Adipocyte (in vitro differentiated cells): ENCODE results near the gene NCKIPSD.

Source experiments
- DNase-seq: peaks from one replicate; pipeline ENCODE4 v3.0.0-alpha.2; 2015; ENCODE audit warnings: low read depth
- H3K27me3 ChIP-seq: replicated peaks from 2 replicates; pipeline ENCODE4 v1.7.0; 2013; ENCODE audit warnings: mild to moderate bottlenecking, low read length, moderate library complexity; ENCODE audit not compliant: control insufficient read depth, insufficient read depth
- H3K36me3 ChIP-seq: 2 replicates; pipeline ENCODE4 v1.7.0; 2013; ENCODE audit warnings: low read length, mild to moderate bottlenecking, moderate library complexity; ENCODE audit not compliant: control insufficient read depth, insufficient read depth, severe bottlenecking
- H3K4me1 ChIP-seq: 2 replicates; pipeline ENCODE4 v1.7.0; 2013; ENCODE audit warnings: mild to moderate bottlenecking, low read length, moderate library complexity; ENCODE audit not compliant: control insufficient read depth, insufficient read depth
- H3K4me3 ChIP-seq: 2 replicates; pipeline ENCODE4 v1.7.0; 2013; ENCODE audit warnings: mild to moderate bottlenecking, low read length, moderate library complexity
- H3K9ac ChIP-seq: 2 replicates; pipeline ENCODE4 v1.7.0; 2013; ENCODE audit warnings: mild to moderate bottlenecking, low read length, moderate library complexity
- H3K9me3 ChIP-seq: 2 replicates; pipeline ENCODE4 v1.7.0; 2013; ENCODE audit warnings: mild to moderate bottlenecking, low read length, moderate library complexity; ENCODE audit not compliant: control insufficient read depth

NCKIPSD gene

GRCh38 chr3:48695393-48695753 is 9.7 kb upstream of the NCKIPSD start:
- Histone ChIP-seq H3K27me3 (no peaks in the 10 kb centered on the region), H3K36me3 (peaks cover 65% of the 10 kb centered on the region), H3K9me3 (no peaks in the 10 kb centered on the region), H3K4me3 (peak overlapping the region; percentile 87), H3K9ac (peak overlapping the region; percentile 91), H3K4me1 (peaks cover 48% of the 10 kb centered on the region)
- DNase-seq, result peak; percentile 64

- H3K36me3 ChIP-seq, result peaks cover 65% of the 10 kb centered on the region
- H3K9ac ChIP-seq, result peak overlapping the region; percentile 91
- H3K4me3 ChIP-seq, result peak overlapping the region; percentile 87
- H3K27me3 ChIP-seq, result no peaks in the 10 kb centered on the region
- H3K9me3 ChIP-seq, result no peaks in the 10 kb centered on the region
- H3K4me1 ChIP-seq, result peaks cover 43% of the 10 kb centered on the region
- DNase-seq, result peak; percentile 95
These were observed 9.1 kb upstream of the NCKIPSD start for GRCh38 chr3:48694610-48695392.

- Histone ChIP-seq H3K9ac (peak overlapping the region; percentile 91), H3K36me3 (peaks cover 65% of the 10 kb centered on the region), H3K27me3 (no peaks in the 10 kb centered on the region), H3K4me1 (peaks cover 43% of the 10 kb centered on the region), H3K9me3 (no peaks in the 10 kb centered on the region), H3K4me3 (peak overlapping the region; percentile 87)
- DNase-seq, result no peak
These were observed 8.1 kb upstream of the NCKIPSD start for GRCh38 chr3:48693826-48694225.

GRCh38 chr3:48692551-48692950 is 6.8 kb upstream of the NCKIPSD start:
- Histone ChIP-seq H3K27me3 (no peaks in the 10 kb centered on the region), H3K36me3 (peaks cover 69% of the 10 kb centered on the region), H3K4me3 (peak overlapping the region; percentile 87), H3K9ac (peak overlapping the region; percentile 91), H3K9me3 (no peaks in the 10 kb centered on the region), H3K4me1 (peaks cover 41% of the 10 kb centered on the region)
- no peak for DNase-seq

GRCh38 chr3:48690846-48691458 is 5.2 kb upstream of the NCKIPSD start:
- peaks cover 71% of the 10 kb centered on the region for H3K36me3 ChIP-seq
- H3K9me3 ChIP-seq, result no peaks in the 10 kb centered on the region
- H3K9ac ChIP-seq, result no peak overlapping the region
- no peak overlapping the region for H3K4me3 ChIP-seq
- peaks cover 32% of the 10 kb centered on the region for H3K4me1 ChIP-seq
- DNase-seq, result no peak
- H3K27me3 ChIP-seq, result no peaks in the 10 kb centered on the region

DNA sequence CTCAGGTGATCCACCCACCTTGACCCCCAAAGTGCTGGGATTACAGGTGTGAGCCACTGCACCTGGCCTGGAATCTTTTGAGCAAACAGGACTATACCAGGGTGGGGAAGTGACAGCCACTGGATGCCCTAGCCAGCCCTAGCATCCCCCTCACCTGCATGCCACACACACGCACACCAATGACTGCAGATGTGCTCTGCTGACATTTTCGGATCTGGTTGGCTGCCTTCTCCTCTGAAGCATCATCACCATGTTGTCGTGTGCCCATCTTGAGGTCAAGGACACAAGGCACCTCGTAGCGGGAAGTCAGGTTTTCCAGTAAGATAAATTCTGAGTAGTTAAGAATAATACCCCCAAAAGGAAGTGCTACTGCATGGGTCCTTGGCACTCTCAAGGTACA is 3.7 kb upstream of the NCKIPSD start:
- Histone ChIP-seq H3K27me3 (no peaks in the 10 kb centered on the region), H3K4me3 (no peak overlapping the region), H3K4me1 (peaks cover 29% of the 10 kb centered on the region), H3K9me3 (no peaks in the 10 kb centered on the region), H3K36me3 (peaks cover 67% of the 10 kb centered on the region), H3K9ac (no peak overlapping the region)
- DNase-seq, result no peak

GRCh38 chr3:48688737-48689075 is 3.0 kb upstream of the NCKIPSD start:
- Histone ChIP-seq H3K36me3 (peaks cover 64% of the 10 kb centered on the region), H3K9ac (no peak overlapping the region)

DNA sequence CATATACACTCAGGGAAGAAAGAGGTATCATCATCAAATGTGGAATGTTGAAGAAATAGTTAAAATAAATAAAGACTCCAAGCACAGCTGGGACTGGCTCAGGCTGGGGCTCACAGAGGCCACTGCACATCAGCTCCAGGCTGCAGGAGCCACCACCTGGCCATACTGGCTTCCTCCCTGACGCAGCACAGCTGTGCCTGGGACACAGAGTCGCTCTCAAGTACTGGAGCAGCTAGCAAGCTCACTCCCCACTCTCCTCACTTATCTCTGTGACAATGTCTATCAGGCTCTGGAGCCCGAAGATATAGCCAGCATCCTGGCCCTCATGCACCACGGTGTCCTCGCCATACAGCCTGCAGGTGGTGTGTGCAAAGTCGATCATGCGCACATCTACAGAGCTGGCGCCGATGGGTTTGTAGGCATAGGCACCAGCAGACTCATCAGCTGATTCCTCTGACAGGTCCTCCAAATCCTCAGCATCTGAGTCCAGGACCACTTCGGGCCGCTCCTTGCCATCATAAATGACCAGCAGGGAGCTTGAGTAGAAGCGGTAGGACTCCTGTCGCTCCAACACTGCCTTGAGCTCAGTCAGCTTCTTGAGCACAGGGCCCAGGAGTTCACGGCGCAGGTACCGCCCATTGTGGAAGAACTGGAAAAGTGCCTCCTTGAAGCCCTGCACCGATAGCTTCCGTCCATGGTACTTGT is 2.5 kb upstream of the NCKIPSD start:
- no peaks in the 10 kb centered on the region for H3K9me3 ChIP-seq
- no peaks in the 10 kb centered on the region for H3K27me3 ChIP-seq
- H3K9ac ChIP-seq, result no peak overlapping the region
- H3K4me3 ChIP-seq, result no peak overlapping the region
- no peak for DNase-seq
- H3K4me1 ChIP-seq, result peaks cover 28% of the 10 kb centered on the region
- peaks cover 59% of the 10 kb centered on the region for H3K36me3 ChIP-seq

More at GRCh38 chr3:48688737-48689075, 3.0 kb upstream of the NCKIPSD start:
- DNase-seq, result no peak
- H3K4me1 ChIP-seq, result peaks cover 29% of the 10 kb centered on the region
- no peaks in the 10 kb centered on the region for H3K27me3 ChIP-seq
- no peaks in the 10 kb centered on the region for H3K9me3 ChIP-seq
- no peak overlapping the region for H3K4me3 ChIP-seq

GRCh38 chr3:48687220-48687678 is 1.5 kb upstream of the NCKIPSD start:
- peaks cover 51% of the 10 kb centered on the region for H3K36me3 ChIP-seq

GRCh38 chr3:48686538-48687219 is 964 bp upstream of the NCKIPSD start:
- Histone ChIP-seq H3K36me3 (peaks cover 52% of the 10 kb centered on the region), H3K9me3 (no peaks in the 10 kb centered on the region), H3K4me3 (peak overlapping the region; percentile 93), H3K27me3 (no peaks in the 10 kb centered on the region), H3K9ac (no peak overlapping the region), H3K4me1 (peaks cover 19% of the 10 kb centered on the region)
- no peak for DNase-seq

More at GRCh38 chr3:48687220-48687678, 1.5 kb upstream of the NCKIPSD start:
- Histone ChIP-seq H3K9me3 (no peaks in the 10 kb centered on the region), H3K27me3 (no peaks in the 10 kb centered on the region), H3K4me1 (peaks cover 20% of the 10 kb centered on the region), H3K4me3 (no peak overlapping the region), H3K9ac (no peak overlapping the region)
- DNase-seq, result no peak

DNA sequence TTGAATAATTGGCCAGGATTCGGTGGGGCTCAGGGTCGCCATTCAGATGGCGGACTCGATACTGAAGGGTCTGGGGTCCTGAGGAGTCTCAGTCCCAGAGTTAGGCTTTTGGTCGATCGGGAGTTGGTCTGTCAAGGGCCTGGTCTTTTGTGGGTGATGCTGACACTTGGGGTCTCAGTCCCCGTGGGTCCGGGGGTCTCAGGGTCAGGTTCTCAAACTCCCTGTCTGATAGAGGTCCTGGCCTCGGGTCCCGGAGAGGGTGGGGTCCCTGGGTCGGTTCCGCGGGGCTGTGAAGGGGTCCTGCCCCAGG is 467 bp downstream of the NCKIPSD start:
- Histone ChIP-seq H3K4me3 (peak overlapping the region; percentile 93), H3K27me3 (no peaks in the 10 kb centered on the region), H3K36me3 (peaks cover 53% of the 10 kb centered on the region), H3K4me1 (peaks cover 19% of the 10 kb centered on the region), H3K9ac (peak overlapping the region; percentile 93), H3K9me3 (no peaks in the 10 kb centered on the region)
- DNase-seq, result no peak
